SK-N-SH (cell line): Measurements from ENCODE around the gene EPX.

Source experiments
- CTCF ChIP-seq: fragments of 200-600 bp; sonication (generic); IDR thresholded peaks from 2 replicates; pipeline ENCODE4 v1.6.1; 2017; ENCODE audit warnings: antibody characterized with exemption, mild to moderate bottlenecking, moderate library complexity
- EZH2phosphoT487 ChIP-seq: fragments of 200-600 bp; sonication (generic); IDR thresholded peaks from 2 replicates; pipeline ENCODE4 v1.6.1; 2017; ENCODE audit warnings: low read depth, mixed run types, mild to moderate bottlenecking, antibody characterized with exemption, moderate library complexity, borderline replicate concordance
- FOXJ3 ChIP-seq: sonication (generic); formaldehyde crosslinking; IDR thresholded peaks from 2 replicates; pipeline ENCODE4 v1.5.1; 2020; ENCODE audit warnings: mild to moderate bottlenecking, missing genetic modification reagents
- FOXM1 ChIP-seq: IDR thresholded peaks from 2 replicates; pipeline ENCODE4 v1.4.0; 2012; ENCODE audit warnings: low read depth, mild to moderate bottlenecking
- MEF2A ChIP-seq: IDR thresholded peaks from 2 replicates; pipeline ENCODE4 v1.4.0; 2012; ENCODE audit warnings: low read depth, borderline replicate concordance
- MXI1 ChIP-seq: IDR thresholded peaks from 2 replicates; pipeline ENCODE4 v1.6.1; 2012; ENCODE audit warnings: mild to moderate bottlenecking, low read depth, low read length, improper control_type of control experiment
- NRF1 ChIP-seq: IDR thresholded peaks from 2 replicates; pipeline ENCODE4 v1.6.1; 2012; ENCODE audit warnings: low read depth, mild to moderate bottlenecking, low read length
- POLR2AphosphoS5 ChIP-seq: IDR thresholded peaks from 2 replicates; pipeline ENCODE4 v1.6.1; 2012; ENCODE audit warnings: low read depth, low read length
- TAF1 ChIP-seq: IDR thresholded peaks from 2 replicates; pipeline ENCODE4 v1.6.1; 2012; ENCODE audit warnings: low read depth, mild to moderate bottlenecking, low read length, moderate library complexity, borderline replicate concordance
- USF2 ChIP-seq: fragments of 150-350 bp; IDR thresholded peaks from 2 replicates; pipeline ENCODE4 v1.6.1; 2017; ENCODE audit warnings: antibody characterized with exemption, low read length, low read depth, borderline replicate concordance
- ZBTB33 ChIP-seq: IDR thresholded peaks from 2 replicates; pipeline ENCODE4 v1.4.0; 2012; ENCODE audit warnings: low read depth, borderline replicate concordance

- TF ChIP-seq NRF1 (no peak), ZBTB33 (no peak), CTCF (no peak), TAF1 (no peak), MXI1 (no peak), MEF2A (no peak), USF2 (no peak), EZH2phosphoT487 (no peak), FOXJ3 (CRISPR knock-in tag) (no peak), POLR2AphosphoS5 (no peak), FOXM1 (no peak)
These were observed 44.5 kb upstream of the EPX start, which contains the start of gene OR4D1 for GRCh38 chr17:58147930-58148434.
